ENCODE measurements around the gene MTMR10. TPM values are rescaled to one million over a fixed set of nuclear protein-coding genes. Genes with fewer than 3 reads are reported as not detected.
A peak's percentile ranks its signal among the peaks of the same experiment; 100 is the strongest.

The MTMR10 gene
- polyA plus RNA-seq, 1 of the 3 experiments (the other 2 are of a cell fraction): 6.4 TPM

- TF ChIP-seq ZBTB33 (IDR thresholded peaks at IDR 0.05; ENCODE audit: borderline replicate concordance, low read depth): no peak
- no peak for TF ChIP-seq IRF3 (IDR thresholded peaks at IDR 0.05; ENCODE audit: low read depth, low read length)
Observed at GRCh38 chr15:31024979-31025378, 33.6 kb upstream of the MTMR10 start (continued).

- no peaks in the 10 kb centered on the region for H3K9me3 ChIP-seq
- POLR2A ChIA-PET: no interaction called here
- no peaks in the 10 kb centered on the region for H3K79me2 ChIP-seq (ENCODE audit: insufficient read depth)
- no peak for DNase-seq
- no peaks in the 10 kb centered on the region for H3K27me3 ChIP-seq (ENCODE audit: insufficient read depth)
- WGBS (ENCODE audit: low lambda C conversion rate): 13% methylated on average over 5 of the region's 5 CpGs
- peak overlapping the region; percentile 10 for H3K4me2 ChIP-seq
- no peaks in the 10 kb centered on the region for H3K36me3 ChIP-seq (replicated peaks in 1 of 2; ENCODE audit: control insufficient read depth in 1 of 2, insufficient read depth in 2 of 2, low read length in 1 of 2)
- H2AFZ ChIP-seq (ENCODE audit: low read depth): peak overlapping the region; percentile 40; the same call in 1 of the 2 replicates
- no peak overlapping the region for H3K4me3 ChIP-seq (ENCODE audit: low read depth in 2 of 2, low read length in 1 of 2)
- peak overlapping the region; percentile 48 to 57; a peak in 3 of 4 replicates for H3K27ac ChIP-seq (ENCODE audit: low read depth in 2 of 2, low read length in 1 of 2)
- peaks cover 13% of the 10 kb centered on the region for H3F3A ChIP-seq (replicated peaks; ENCODE audit: insufficient read depth)
- H3K9ac ChIP-seq: 0 out of 2 replicates have a peak overlapping the region, but pooled peaks have one; percentile 23
- peaks cover 16 to 22% of the 10 kb centered on the region in 2 experiments; a peak in 2 of 4 replicates for H3K4me1 ChIP-seq (ENCODE audit: control insufficient read depth in 1 of 2, insufficient read depth in 2 of 2, low read depth in 1 of 2, low read length in 1 of 2)
- CTCF ChIA-PET: interaction anchor here (1.1 to 3.5 kb wide), 3 partner anchors 14 to 165 kb away, joined by 3 to 12 read pairs (median 3); no protein-coding TSS in a partner anchor
- no peaks in the 10 kb centered on the region for H4K20me1 ChIP-seq (ENCODE audit: insufficient read depth)
- no peaks in the 10 kb centered on the region for H3K9me2 ChIP-seq
- TF ChIP-seq SMC3 (IDR thresholded peaks at IDR 0.05; ENCODE audit: low read depth, low read length) (no peak), SIN3A (IDR thresholded peaks at IDR 0.05; ENCODE audit: borderline replicate concordance, low read depth, low read length) (peak; percentile 33; the same call in 1 of the 2 replicates), FOSL2 (IDR thresholded peaks at IDR 0.05; ENCODE audit: borderline replicate concordance, low read depth) (peak; percentile 52), REST (IDR thresholded peaks at IDR 0.05; ENCODE audit: low read depth, low read length) (no peak), ZBTB33 (IDR thresholded peaks at IDR 0.05; ENCODE audit: borderline replicate concordance, low read depth) (no peak), RAD21 (IDR thresholded peaks at IDR 0.05; ENCODE audit: low read length) (no peak), PBX3 (IDR thresholded peaks at IDR 0.05) (peak; percentile 60; the same call in 1 of the 2 replicates), MEF2A (IDR thresholded peaks at IDR 0.05; ENCODE audit: borderline replicate concordance, low read depth) (peak; percentile 26; the same call in 1 of the 2 replicates), IRF3 (IDR thresholded peaks at IDR 0.05; ENCODE audit: low read depth, low read length) (no peak), POLR2AphosphoS5 (IDR thresholded peaks at IDR 0.05; ENCODE audit: low read depth, low read length) (no peak; the same call in 1 of the 2 replicates), YY1 (IDR thresholded peaks at IDR 0.05; ENCODE audit: low read depth) (peak; percentile 58; the same call in 1 of the 2 replicates), EZH2phosphoT487 (IDR thresholded peaks at IDR 0.05; ENCODE audit: borderline replicate concordance, low read depth) (no peak), NFIC (IDR thresholded peaks at IDR 0.05; ENCODE audit: borderline replicate concordance) (peak; percentile 79), CTCF (IDR thresholded peaks at IDR 0.05) (no peak), TAF1 (IDR thresholded peaks at IDR 0.05; ENCODE audit: borderline replicate concordance, low read depth, low read length) (peak; percentile 43; the same call in 1 of the 2 replicates)
Observed at GRCh38 chr15:31024330-31024729, 32.9 kb upstream of the MTMR10 start.
